GM19397 (cell line): Measurements from ENCODE around the gene EEF2.

Experiments used
- ATAC-seq: cut with Tn5 transposase; IDR thresholded peaks from one replicate; pipeline ENCODE4 v1.9.1; 2021; ENCODE audit warnings: mild to moderate bottlenecking, moderate library complexity; ENCODE audit not compliant: unreplicated experiment

Gene EEF2

DNA sequence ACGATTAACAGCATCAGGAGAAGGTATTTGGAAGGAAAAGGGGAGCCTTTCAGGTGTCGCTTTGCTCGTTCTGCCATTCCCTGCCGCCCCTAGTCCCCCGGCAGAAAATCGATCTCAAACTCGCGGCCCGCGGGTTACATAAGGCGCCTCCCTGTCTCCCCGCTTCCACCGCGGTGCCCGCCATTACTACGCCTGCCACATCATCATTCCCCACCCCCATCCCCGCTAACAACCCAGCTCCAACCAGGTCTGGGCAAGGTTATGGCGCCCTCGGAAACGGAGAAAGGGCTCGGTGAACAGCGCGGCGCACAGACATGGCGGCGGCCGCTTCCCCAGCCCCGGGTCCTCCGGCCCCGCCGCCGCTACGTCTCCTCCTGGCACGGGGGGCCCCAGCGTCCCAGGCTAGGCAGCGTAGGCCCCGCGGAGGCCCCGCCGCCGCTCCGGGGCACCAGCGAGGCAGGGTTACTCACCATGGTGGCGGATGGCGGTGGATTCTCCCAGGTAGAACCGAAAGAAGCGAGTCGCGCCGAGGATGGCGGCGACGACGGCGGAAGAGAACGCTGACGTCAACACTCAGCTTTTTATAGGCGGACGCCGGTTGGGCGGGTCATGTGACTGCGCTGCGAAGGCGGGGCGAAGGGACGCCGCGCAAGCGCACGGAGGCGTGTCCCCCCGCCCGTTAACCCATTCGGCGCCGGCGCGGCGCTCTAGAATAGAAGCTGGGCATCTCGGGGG, at the start of gene EEF2:
Gene EEF2 (minus strand): TSS at position 556 of the 735 bp plus-strand sequence. CDS start 83 bp downstream, at position 473.
- ATAC-seq, result peak; percentile 68

DNA sequence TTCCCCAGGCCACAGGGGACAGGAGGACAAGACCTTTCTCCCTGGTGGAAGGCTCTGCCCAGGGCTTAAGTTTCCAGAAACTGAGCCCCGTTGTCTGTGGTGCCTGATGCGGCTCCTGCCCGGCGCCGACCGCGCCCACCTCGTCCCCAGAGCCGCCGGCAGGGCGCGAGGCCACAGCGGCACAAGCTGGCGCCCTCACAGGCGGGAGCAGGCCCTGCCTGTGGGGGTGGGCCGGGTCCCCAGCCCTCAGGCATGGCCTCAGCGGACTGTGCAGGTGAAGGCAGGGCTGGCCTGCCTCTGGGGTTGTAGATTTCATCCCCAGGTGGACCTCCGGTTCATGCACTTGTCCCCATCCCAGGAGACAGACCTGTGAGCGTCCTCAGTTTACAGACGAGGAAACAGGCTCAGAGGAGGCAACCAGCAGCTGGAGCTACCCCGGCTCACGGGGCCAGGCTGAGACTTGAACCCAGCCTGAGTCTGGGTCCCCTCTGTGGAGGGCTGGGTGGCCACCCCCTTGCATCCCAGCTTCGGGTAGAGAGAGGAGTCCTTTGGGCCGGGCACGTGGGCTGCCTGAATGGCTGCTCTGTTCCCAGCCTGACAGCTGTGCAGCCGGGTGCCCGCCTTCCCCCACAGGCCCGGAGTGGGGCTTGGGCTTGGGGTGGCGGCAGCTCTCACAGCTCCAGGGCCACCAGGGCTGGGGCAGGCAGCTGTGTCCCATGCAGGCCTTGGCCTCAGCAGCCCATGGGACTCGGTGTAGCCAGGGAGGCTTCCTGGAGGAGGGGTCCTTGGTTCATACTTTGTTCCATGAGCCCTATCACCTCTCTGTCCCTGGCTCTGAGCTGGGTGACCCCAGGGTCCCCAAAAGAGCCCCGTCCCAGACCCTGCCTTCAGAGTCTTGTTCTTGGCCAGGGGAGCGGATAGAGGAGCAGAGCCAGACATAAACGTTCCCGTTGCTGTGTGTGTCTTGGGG, 49.1 kb upstream of the EEF2 start:
- no peak for ATAC-seq

DNA sequence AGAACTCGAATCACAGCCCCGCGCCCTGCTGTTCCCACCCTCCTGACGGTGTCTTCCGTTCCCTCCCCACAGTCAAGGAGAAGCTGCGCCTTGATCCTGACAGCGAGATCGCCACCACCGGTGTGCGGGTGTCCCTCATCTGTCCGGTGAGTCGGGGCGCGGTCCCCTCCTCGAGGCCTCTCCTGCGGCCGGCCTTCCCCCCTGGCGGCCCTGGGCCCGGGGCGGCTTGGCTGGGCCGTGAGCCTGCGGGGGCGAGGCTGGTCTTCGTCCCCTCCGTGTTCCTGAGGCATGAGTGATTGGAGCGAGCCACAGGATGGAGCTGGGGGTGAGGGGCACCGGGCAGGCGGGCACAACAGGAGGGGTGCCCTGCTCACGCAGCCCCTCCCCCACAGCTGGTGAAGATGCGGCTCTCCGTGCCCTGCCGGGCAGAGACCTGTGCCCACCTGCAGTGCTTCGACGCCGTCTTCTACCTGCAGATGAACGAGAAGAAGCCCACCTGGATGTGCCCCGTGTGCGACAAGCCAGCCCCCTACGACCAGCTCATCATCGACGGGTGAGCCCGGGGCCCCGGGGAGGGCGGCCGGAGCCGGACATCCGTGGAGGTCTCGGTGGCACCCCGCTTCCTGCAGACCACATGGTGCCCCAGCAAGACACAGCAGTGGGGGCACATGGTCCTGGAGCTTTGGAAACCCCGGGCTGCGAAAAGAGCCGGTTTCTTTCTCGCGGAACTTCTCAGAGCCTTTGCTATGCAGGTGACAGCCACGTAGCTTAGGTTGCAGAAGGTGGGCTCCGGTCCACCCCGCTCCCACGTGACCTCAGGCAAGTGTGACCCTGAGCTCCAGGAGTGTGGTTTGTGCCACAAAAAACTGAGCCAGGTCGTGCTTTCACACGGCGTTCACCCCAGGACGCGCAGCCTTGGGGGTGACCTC, 48.0 kb upstream of the EEF2 start:
- no peak for ATAC-seq

DNA sequence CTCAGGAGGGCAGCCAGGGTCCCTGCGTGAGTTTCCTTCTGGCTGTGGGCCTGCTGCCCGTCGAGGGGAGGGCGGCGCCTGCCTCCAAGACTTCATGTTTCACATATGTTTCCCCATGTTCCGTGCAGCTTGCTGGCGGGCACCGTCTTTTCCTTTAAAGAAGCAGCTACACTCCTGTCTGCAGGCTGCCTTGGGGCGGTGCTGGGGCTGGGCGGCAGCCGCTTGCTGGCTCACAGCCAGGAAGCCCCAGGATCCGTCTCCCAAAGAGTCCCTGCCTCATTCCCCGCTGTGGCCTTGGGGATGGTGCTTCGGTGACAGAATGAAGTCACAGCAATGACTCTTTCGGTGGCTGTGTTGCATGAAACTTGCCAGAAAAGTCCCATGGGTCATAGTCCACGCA, 47.2 kb upstream of the EEF2 start:
- no peak for ATAC-seq

DNA sequence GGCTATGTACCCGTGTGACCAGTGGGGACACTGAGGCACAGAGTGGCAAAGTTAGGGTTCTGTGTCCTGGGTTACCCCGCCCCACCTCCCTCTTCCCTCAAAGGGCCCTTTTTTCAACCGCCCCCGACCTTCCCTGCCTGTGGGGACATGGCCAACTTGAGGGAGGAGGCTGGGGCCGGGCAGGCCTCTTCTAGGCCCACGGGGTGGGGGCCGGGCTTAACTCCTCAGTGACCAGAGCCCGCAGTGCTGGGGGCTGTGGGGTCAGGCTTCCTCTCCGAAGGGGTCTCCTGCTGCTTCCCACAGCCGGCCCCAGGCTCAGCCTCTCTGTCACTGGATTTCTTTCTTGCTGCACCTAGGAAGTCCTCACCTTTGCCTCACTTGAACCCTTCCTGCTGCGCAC, 46.2 kb upstream of the EEF2 start:
- ATAC-seq, result no peak

DNA sequence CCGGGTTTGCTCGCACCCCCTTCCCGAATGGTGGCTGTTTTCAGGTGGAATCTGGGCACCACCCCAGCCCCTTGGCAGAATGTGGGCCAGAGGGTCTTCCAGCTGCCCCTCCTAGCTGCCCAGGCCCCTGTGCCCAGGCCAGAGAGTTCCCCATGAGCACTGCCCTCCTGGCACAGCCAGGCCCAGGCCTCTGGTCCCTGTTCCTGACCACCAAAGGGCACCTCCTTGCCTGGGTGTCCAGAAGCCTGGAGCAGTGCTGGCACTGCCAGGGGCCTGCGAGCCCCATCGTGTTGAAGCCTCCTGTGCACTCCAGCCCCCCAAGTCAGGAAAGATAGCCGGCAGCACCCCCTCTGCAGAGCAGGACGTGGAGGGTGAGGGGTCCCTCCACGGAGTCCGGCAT, 45.7 kb upstream of the EEF2 start:
- no peak for ATAC-seq

DNA sequence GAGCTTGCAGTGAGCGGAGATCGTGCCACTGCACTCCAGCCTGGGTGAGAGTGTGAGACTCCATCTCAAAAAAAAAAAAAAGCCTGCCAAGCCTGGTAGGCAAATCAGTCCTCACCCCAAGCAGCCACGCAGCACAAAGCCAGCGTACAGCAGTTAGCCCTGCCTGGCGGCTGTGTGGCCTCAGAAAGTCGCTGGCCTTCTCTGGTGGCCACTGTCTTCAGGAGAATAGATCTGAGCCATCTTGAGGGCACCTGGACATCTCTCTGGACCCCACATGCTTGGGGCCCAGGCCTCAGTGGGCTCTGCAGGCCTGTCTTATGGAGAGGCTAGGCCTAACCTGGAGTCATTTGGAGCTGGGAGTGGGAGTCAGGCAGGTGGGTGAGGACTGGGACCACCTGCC, 45.3 kb upstream of the EEF2 start:
- ATAC-seq, result no peak

DNA sequence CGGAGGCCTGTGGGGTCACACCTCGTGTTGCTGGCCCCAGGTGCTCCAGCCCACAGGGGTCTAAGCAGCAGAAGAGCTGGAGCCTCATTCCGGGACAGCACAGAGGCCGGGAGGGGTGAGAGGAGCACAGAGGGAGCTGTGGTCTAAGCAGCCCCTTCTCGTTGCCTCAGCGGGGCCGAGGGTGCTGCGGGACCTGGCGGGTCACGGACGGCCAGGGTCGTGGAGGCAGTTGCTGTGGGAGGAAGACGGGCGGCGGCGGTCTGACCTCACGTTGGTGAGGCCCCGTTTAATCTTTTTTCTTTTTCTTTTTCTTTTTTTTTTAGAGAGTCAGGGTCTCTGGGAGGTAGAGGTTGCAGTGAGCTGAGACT, 44.0 kb upstream of the EEF2 start:
- no peak for ATAC-seq

DNA sequence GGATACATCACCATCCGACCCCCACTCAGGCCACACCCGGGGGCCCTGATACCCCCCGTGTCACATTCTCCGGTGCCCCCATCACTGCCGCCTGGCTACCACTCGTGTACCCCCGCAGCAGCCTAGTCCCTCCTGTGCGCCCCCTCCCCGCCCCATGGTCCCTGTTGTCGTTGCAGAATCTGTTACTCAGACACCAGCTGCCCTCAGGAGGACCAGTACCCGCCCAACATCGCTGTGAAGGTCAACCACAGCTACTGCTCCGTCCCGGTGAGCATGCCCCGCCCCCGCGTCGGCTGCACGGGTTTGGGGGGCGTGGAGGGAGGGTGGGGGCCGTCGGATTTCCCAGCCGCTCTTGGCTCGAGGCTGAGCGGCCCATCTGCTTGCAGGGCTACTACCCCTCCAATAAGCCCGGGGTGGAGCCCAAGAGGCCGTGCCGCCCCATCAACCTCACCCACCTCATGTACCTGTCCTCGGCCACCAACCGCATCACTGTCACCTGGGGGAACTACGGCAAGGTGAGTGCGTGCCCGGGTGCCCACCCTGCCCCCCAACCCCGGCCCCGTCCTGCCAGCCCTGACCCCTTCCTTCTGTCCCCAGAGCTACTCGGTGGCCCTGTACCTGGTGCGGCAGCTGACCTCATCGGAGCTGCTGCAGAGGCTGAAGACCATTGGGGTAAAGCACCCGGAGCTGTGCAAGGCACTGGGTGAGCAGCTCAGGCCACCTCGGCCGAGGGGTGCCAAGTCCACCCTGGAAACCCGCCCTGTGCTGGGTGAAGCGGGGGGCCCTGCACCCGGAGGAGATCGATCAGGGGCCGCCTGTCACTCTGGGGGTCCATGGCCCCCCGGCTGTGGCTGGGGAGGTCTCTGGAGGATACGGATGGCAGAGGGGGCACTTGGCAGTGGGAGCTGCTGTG, 43.3 kb upstream of the EEF2 start:
- no peak for ATAC-seq

DNA sequence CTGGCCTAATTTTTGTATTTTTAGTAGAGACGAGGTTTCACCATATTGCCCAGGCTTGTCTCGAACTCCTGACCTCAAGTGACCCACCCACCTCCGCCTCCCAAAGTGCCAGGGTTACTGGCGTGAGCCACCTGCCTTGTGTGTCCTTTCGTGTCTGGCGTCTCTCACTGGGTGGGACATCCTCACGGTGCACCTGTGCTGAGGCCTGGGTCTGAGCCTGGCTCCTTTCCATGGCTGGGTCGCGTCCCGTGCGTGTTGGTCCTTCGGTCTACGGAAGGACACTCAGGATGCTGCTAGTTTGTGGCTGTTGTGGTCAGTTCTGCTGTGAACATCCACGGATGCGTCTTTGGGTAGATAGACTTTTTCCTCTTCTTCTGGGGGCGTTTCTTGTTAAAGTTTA, 41.9 kb upstream of the EEF2 start:
- ATAC-seq, result no peak

DNA sequence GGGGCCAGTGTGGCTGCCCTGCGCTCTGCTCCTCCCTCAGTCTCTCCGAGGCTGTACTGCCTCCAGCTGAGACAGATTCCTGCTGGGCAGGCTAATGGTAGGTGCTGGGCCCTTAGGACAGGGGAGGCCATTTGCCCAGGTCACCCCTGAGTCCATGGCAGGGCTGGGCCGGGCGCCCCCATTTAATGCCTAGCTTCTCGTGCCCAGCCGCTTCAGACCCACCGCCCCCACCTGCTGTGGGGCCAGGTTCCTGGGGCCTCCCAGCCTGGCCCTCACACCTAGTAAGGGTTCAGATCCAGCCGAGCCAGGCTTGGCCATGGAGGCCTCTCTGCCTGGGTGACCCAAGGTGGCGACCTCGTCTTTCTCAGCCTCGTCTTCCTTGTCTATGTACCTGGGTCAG, 40.1 kb upstream of the EEF2 start:
- no peak for ATAC-seq

DNA sequence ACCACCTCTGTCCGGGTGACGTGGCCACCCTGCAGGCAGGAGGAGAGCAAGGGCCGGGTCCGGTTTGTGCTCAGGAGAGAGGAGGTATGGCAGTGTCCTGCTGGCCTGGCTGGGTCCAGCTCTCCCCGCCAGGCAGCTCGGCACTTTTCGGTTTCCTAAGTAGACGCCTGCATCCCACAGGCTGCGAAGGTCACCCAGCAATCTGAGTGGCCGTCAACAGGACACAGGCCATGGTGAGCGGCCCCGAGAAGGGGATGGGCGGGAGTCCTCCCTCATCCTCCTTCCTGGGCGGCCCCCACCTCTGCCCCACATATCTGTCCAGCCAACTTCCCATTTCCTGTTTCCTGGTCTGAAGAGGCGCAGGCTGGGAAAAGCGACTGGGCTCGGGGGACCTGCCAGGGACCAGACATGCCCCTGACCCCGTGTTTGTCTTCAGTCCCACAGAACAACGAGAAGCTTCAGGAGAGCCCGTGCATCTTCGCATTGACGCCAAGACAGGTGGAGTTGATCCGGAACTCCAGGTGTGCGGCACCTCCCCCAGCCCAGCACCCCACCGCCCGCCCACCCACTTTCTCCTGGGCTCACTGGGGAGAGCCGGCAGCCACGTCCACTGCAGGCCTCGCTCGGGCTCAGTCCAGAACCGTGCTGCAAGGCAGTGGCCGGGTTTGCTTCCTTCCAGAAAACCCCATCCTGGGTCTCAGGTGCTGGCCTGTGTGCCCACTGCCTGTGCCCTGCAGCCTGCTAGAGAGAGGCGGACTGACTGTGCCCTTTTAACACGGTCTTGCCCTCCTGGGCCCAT, 38.5 kb upstream of the EEF2 start:
- no peak for ATAC-seq

DNA sequence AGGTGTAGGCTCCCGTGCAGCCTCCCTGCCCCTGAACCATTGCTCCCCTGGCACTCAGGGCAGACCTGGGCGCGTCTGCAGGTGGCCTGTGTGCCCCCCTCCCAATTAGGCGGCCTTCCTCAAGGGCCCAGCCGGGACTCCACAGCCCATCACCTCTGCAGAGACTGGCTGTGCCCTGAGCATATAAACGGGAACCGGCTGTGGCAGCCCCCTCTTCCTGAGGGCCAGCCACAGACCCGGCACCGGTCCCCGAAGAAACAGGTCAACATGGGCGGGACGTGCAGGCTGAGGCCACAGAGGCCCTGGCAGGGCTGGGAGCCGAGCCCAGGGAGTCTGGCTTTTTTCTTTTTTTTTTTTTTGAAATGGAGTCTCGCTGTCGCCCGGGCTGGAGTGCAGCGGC, 34.3 kb upstream of the EEF2 start:
- no peak for ATAC-seq

DNA sequence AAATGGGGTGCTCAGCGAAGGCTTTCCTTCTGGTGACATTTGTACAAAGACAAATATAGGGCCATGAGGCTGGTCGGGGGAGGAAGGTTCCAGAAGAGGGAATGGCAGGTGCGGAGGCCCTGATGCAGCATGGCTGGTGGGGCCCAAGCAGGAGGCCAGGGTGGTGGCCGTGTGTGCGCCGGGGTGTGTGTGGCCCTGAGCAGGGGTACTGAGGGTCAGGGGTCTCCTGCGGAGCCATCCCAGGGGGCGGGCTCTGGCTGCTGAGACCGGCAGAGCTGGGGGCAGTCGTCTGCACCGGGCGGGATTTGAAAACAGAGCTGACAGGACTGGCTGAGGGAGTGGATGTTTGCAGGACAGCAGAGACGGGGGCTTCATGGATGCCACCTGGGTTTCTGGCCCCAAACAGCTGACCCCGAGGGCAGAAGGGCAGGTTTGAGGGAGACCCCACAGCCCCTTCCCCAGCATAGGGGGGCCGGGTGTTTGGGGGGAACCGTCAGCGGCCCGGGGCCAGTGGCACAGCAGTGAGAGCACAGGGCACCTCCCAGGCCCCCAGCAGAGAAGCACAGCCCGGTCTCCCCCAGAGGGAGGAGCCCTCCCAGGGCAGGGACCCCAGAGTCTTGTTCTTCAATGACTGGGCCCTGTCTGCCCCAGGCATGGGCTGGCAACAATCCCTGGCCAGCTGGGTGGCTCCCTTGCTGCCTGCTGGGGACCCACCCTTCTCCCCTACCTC, 33.7 kb upstream of the EEF2 start:
- ATAC-seq, result no peak

DNA sequence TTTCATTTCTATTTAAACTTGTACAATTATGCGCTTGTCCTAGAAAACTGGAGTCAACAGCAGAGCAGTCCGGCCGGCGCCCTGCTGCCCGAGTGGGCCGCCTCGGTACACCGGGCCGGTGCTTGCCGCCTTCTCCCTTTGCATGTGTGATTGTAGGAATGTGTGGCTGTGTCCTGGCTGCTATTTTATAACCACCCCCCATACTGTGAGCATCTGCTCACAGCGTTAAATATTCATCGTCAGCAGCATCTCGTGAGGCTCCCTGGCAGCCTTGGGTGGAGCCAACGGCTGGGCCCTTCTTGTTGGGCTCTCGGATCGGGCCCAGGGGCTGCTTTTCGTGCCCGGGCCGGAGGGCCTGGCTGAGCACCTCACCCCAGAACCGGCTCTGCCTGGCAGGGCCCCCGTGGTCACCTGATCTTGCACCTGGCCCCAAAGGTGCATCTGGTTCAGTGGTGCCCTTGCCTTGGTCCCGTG, 32.9 kb upstream of the EEF2 start:
- ATAC-seq, result no peak

DNA sequence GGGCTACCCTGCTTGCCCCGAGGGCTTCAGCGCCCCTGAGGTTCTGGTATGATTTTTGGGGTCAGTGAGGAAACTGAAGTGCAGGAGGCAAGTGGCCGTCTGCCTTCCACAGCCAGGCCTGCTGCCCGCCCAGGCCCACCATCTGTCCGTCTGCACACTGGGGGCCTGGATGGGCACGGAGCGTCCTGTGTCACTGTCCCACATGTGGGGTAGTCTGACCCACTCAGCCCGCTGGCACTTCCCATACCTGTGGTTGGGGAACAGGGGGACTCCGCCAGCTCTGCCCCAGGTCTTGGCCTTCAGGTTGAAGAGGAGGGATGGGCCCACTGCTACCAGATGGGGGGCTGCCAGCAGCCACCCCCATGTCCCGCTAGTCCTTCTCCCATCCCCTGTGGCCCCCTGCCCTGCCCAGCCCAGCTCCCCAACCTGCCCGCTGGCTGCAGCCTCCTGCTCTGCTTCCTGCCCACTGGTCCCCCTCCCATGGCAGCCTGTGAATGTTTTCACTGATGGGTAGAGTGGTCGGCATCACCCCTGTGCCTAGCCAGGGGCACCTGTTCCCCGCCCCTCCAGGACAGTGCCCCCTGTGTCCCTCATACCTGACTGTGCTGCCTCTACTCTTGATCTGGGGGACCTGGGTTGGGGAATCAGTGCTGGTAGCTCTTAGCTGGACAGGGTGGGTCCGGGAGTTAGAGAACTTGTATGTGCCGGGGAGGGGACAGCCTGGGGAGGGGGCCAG, 31.8 kb upstream of the EEF2 start:
- ATAC-seq, result no peak

DNA sequence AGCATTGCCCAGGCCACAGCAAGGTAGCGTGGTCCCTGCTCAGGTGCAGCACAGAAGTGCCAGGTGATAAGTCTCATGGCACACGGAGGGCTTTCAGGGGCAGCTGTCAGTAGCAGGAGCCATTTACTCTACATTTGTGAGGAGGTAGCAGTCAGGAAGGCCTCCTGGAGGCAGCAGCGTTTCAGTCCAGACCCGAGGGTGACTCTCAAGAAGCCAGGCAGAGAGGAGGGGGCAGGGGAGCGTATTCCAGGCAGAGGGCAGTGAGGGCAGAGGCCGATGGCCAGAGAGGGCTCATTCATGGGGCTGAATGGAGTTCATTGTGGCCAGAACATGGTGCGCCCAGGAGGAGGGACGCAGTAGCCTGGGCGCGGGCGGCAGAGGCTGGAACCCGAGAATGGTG, 31.2 kb upstream of the EEF2 start:
- ATAC-seq, result no peak
